ENCODE results near the gene ANTKMT.
A peak's percentile ranks its signal among the peaks of the same experiment; 100 is the strongest.
"Not testable (repeated sequence)": the region's sequence is repeated elsewhere in the genome, so short reads cannot be mapped to it uniquely, and the experiment has no call there.

Gene ANTKMT

DNA sequence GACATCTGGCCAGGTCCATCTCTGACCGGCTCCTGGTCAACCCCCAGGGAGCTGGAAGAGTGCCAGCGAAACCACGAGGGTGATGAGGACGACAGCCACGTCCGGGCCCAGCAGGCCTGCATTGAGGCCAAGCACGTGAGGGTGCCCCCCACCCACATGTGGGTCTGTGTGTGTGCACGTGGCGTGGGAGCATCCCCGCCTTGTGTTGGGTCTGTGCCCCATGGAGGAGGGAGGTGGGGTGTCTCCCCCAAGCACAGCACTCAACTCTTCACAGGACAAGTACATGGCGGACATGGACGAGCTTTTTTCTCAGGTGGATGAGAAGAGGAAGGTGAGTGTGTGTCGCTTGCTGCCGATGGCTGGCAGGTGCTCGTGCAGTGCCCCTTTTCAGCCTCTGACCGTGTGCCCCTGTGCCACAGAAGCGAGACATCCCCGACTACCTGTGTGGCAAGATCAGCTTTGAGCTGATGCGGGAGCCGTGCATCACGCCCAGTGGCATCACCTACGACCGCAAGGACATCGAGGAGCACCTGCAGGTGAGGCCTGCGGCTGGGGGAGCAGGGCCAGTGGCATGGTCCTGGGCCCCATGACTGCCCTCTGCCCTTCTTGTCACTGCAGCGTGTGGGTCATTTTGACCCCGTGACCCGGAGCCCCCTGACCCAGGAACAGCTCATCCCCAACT is 39.1 kb upstream of the ANTKMT start:
- no peak for DNase-seq

DNA sequence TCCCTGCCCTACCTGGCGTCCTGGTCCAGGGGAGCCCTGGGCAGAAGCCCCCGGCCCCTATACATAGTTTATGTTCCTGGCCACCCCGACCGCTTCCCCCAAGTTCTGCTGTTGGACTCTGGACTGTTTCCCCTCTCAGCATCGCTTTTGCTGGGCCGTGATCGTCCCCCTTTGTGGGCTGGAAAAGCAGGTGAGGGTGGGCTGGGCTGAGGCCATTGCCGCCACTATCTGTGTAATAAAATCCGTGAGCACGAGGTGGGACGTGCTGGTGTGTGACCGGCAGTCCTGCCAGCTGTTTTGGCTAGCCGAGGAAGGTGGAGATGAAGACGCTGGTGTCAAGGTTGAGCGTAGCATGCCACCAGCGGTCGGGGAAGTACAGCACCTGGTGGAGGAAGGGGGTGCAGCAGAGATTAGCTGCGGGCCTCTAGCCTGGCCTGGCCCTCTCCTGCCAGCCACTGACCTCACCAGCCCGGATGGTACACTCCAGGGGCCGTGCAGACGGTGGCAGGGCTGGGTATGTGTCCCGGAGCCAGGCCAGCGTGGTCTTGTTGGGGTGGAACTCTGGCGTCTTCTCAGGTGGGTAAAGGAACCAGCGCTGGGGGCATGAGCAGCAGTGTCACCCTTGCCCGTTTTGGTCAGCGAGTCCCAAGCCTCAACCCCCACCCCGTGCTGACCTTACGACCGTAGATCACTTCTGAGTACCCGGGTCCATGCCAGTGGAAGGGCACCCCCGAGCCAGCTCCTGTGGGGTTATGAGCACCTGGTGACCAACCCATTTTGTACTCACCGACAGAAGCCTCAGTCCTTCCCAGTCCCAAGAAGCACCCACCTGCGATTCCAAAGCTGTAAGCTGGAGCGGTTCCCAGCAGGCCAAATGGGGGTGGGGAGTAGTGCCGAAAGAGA is 38.2 kb upstream of the ANTKMT start:
- no peak for DNase-seq

- DNase-seq, result no peak
These were observed 37.4 kb upstream of the ANTKMT start for GRCh38 chr16:683396-684070.

DNA sequence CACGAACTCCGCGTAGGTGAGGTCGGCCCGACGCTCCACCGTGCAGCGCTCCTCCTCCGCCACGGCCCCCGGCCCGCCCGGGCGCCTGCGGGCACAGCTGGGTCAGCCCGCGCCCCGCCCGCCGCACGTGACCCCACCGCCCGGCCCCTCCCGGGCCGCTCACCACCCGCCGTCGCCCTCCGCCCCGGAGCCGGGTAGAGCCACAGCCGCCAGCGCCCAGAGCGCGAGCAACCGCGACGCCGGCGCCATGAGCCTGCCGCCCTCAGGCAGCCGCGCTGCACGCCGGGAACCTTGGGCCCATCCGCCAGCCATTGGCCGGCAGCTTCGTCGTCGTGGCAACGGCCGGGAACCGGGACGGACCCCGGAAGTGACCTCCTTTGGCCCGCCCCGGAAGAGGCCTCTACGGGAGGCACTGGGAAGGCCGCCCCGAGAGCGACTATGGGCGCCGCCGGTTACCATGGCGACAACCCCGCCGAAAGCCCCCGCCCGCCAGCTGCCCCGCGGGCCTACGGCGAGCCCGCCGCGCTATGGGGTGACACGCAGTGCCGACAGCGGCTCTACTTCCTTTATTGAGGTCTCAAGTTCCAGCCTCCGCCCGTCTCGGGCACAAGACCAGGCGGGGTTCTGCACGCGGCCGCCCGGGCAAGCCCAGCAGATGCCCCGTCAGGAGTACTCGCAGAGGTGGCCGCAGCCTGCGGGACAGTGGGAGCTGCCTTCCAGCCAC is 36.7 kb upstream of the ANTKMT start, which contains the start of gene JMJD8:
JMJD8 (minus strand) TSS at position 264 of the 724 bp plus-strand sequence; CDS start at position 249, 15 bp downstream.
- DNase-seq, result peak; percentile 94

DNA sequence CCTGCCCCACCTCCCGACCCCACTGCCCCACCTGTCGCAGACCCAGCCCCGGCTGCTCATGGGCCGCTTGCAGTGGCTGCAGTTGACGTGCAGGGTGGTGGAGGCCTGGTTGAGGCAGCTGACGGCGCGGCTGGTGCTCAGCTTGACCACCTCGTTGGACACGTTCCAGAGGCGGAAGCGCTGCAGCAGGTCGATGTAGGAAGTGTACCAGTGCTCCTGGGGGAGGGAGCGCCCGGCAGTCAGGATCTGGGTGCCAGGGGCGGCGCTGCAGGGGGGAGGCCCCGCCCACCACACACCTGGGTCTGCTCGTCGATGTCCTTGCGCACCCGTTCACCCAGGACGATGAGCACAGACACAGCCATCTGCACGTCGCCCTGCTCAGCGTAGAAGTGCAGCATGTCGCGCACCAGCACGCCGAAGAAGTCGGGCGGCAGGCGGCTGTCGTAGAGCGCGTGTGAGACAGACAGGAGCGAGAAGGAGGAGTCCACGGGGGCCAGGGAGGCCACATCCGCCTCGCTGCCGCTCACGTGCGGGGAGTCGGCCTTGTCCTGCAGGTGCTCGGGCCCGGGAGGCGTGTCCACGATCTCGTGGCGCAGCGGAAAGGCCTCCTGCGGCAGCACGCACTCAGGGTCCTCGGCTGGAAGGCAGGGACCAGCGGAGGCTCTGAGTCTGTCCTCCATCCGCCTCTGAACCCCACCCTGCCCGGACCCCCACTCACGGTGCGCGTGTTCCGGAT is 35.8 kb upstream of the ANTKMT start:
- no peak for DNase-seq

DNA sequence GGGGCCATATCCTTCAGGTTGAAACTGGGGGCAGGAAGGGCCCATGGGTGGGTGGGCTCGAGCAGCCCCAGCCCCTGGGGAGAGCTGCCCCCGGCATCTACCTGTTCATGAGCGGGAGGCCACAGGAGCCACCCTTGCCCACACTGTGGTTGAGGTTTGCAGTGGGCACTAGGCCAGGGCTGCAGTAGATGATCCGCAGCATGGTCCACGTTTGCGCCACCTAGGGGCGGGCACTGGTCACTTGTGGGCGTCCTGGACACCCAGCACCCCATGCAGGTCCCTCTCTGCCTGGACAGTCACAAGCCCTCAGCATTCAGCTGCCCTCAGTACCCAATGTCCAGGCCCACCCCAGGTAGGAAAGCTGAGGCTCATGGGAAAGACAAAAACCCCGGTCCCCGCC is 35.0 kb upstream of the ANTKMT start:
- peak; percentile 30 for DNase-seq

DNA sequence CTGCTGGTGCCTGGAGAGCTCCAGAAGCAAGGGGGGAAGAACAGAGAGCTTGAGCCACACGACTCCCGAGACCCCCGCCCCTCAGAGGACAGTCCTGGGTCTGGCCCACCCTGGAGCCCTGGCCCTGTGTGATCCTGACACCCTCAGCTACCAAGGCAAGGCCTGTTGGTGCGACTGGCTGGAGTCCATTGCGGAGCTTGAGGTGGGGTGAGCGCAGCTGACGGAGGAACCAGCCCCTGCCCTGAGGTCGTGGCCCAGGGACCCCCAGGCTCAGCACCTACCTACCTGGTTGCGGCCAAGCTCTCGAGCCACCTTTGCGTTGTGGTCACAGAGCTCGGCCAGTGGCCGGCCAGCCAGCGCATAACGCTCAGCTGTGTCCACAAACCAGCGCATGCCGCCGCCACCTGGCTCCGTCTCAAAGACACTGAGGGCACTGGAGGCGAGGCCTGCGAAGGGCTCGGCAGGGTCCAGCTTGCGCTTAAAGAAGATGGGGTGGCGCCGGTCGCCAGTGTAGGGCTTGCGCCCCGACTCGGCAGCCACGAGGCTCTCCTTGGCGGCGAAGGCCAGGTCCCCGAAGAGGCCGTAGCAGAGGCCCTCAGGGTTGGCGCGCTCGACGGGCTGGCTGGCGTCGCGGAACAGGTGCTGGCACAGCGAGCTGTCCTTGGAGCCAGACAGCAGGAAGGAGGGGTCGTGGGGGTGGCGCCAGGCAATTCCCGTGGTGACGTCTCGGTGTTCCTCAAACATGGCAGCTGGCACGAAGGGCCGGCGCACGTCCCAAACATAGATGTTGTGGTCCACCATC is 34.3 kb upstream of the ANTKMT start:
- DNase-seq, result no peak

DNA sequence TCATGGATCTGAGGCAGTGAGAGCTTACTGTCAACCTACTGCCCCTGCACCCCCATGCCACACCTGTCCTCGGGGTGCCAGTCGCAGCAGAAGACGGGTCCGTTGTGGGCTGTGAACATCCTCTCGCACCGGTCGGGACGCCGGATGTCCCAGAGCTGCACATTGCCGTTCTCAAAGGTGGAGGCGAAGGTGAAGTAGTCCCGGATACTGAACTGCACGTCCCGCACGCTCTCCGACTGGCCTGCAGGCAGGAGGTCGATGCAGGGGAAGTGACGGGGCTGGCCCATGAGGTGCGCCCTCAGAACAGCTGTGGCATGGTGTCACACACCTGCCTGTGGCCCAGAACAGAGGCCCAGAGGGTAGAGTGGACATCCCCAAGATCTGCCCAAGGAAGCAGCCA is 33.4 kb upstream of the ANTKMT start:
- no peak for DNase-seq

DNA sequence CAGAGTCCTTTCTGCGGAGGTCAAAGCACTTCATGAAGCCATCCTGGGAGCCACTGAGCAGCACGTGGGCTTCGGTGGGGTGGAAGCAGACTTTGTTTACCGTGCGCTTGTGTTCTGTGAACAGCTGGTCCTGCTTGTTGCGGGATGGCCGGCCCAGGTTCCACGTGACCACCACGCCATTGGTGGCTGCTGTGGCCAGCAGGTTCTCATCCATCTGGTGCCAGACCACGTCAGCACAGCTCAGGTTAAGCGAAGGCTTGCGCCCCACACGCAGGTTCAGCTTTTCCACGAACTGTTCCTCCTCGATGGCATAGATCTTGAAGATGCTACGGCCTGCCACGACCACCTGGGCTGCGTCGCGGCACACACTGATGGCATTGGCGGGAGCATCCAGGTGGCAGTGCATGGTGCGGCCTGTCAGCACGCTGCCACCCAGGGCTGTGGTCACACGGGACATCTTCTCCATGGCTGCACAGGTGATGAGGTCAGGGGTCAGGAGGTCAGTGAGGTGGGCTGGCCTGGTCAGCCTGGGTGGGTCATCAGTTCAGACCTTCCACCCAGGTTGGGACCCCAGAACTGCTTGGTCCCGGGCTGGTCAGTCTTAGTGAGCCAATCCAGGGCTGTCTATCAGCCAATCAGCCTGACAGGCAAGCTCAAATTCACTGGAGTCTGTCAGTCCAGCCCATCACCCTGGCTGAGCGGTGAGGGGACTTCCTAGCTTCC is 31.6 kb upstream of the ANTKMT start:
- no peak for DNase-seq

- not testable (repeated sequence) for DNase-seq
These were observed 29.7 kb upstream of the ANTKMT start for GRCh38 chr16:691242-691641.

- DNase-seq, result no peak
These were observed 28.4 kb upstream of the ANTKMT start for GRCh38 chr16:692356-693108.

GRCh38 chr16:693364-693763 is 27.6 kb upstream of the ANTKMT start:
- DNase-seq, result no peak

DNA sequence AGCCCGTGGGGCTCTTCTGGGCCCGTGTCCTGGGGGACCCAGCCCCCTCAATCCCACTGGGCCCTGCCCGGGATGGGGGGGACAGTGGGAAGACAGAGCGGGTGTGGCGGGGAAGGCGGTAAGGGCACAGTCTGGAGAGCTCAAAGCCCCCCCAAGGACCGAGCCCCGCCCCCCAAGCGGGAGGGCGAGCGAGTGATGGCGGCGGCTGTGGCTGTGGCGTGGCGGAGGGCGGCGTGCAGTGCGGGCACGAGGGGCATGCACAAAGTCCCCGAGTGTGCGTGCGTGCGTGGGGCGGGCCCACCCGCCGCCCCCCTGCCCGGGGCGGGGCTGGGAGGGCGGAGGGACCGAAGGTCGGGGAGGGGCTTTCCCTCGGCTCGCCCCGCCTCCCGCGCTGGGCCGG is 27.2 kb upstream of the ANTKMT start:
- DNase-seq, result no peak

DNA sequence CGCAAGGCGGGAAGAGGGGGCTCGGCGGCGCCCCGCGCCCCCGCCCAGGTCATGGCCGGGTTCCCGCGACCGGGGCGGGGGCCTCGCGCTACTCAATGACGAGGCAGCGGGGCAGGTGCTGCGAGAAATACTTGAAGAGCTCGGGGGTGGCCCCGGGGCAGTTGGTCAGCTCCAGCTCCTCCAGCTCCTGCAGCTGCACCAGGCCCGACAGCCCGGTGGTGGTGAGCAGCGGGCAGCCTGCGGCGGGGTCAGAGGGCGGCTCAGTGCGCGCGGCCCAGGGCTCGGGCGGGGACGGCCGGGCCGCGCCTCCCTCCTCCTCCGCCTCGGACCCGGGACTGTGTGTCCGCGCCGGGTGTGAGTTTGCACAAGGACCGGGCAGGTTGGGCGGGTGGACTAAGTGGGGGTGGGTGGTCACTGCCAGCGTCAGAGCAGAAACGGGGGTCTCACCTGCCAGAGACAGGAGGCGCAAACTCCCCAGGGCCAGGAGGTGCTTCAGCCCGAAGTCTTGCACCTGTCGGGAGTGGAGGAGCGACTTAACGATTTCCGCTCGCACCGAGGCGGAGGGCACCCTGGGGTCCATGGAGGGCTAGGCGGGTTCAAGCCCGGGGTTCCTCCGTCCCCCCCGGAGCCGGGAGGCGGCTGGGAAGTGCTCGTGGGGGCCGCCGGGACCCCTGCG is 26.6 kb upstream of the ANTKMT start:
- no peak for DNase-seq

GRCh38 chr16:694863-695354 is 26.0 kb upstream of the ANTKMT start:
- no peak for DNase-seq

GRCh38 chr16:695355-696089 is 25.4 kb upstream of the ANTKMT start:
- DNase-seq, result no peak

- DNase-seq, result no peak
These were observed 21.9 kb upstream of the ANTKMT start for GRCh38 chr16:698911-699671.

Data from fibroblast of upper back skin (primary cell).